MM.1S (cell line): ENCODE measurements around the gene FUT7.

Experiments used
- DNase-seq: peaks from one replicate; pipeline ENCODE4 v3.0.0-alpha.2; 2015
- H2AFZ ChIP-seq: fragments of 300-600 bp; sonication (generic); 2 replicates; pipeline ENCODE4 v1.6.0; 2016; ENCODE audit warnings: antibody characterized with exemption, low read length
- H3F3A ChIP-seq: fragments of 300-600 bp; sonication (generic); 2 replicates; pipeline ENCODE4 v1.6.1; 2016; ENCODE audit warnings: mild to moderate bottlenecking, antibody characterized with exemption, low read length, moderate library complexity, mixed read lengths; ENCODE audit not compliant: insufficient read depth
- H3K27ac ChIP-seq: fragments of 300-600 bp; sonication (generic); 2 replicates; pipeline ENCODE4 v1.5.1; 2016; ENCODE audit warnings: mild to moderate bottlenecking, low read length
- H3K27me3 ChIP-seq: fragments of 300-600 bp; sonication (generic); replicated peaks from 2 replicates; pipeline ENCODE4 v1.6.0; 2016; ENCODE audit warnings: low read length; ENCODE audit not compliant: insufficient read depth
- H3K36me3 ChIP-seq: fragments of 300-600 bp; sonication (generic); replicated peaks from 2 replicates; pipeline ENCODE4 v1.6.1; 2016; ENCODE audit warnings: mild to moderate bottlenecking, low read length, mixed read lengths; ENCODE audit not compliant: insufficient read depth
- H3K4me1 ChIP-seq: fragments of 300-600 bp; sonication (generic); 2 replicates; pipeline ENCODE4 v1.6.1; 2016; ENCODE audit warnings: low read length, mixed read lengths
- H3K4me2 ChIP-seq: fragments of 300-600 bp; sonication (generic); 2 replicates; pipeline ENCODE4 v1.6.0; 2016; ENCODE audit warnings: low read depth, low read length
- H3K4me3 ChIP-seq: fragments of 300-600 bp; sonication (generic); 2 replicates; pipeline ENCODE4 v1.5.1; 2016; ENCODE audit warnings: low read length, mixed read lengths
- H3K79me2 ChIP-seq: fragments of 300-600 bp; sonication (generic); 2 replicates; pipeline ENCODE4 v1.6.1; 2016; ENCODE audit warnings: mixed run types, low read length, mixed read lengths
- H3K9ac ChIP-seq: fragments of 300-600 bp; sonication (generic); 2 replicates; pipeline ENCODE4 v1.6.1; 2016; ENCODE audit warnings: low read length, mixed read lengths
- H3K9me2 ChIP-seq: fragments of 300-600 bp; sonication (generic); replicated peaks from 2 replicates; pipeline ENCODE4 v1.6.1; 2016; ENCODE audit warnings: mild to moderate bottlenecking, low read length, mixed read lengths; ENCODE audit not compliant: insufficient read depth
- H3K9me3 ChIP-seq: fragments of 300-600 bp; sonication (generic); replicated peaks from 2 replicates; pipeline ENCODE4 v1.6.1; 2016; ENCODE audit warnings: mild to moderate bottlenecking, low read length, mixed read lengths; ENCODE audit not compliant: insufficient read depth
- H4K20me1 ChIP-seq: fragments of 300-600 bp; sonication (generic); 2 replicates; pipeline ENCODE4 v1.6.1; 2016; ENCODE audit warnings: mild to moderate bottlenecking, low read length, moderate library complexity, mixed read lengths; ENCODE audit not compliant: insufficient read depth
- CTCF ChIP-seq: fragments of 300-600 bp; sonication (generic); IDR thresholded peaks from 2 replicates; pipeline ENCODE4 v1.5.1; 2016; ENCODE audit warnings: antibody characterized with exemption, low read length, mixed read lengths
- EZH2 ChIP-seq: fragments of 300-600 bp; sonication (generic); optimal IDR thresholded peaks from 2 replicates; pipeline ENCODE3; 2017; ENCODE audit warnings: low read depth, mild to moderate bottlenecking, antibody characterized with exemption, low read length, mixed read lengths
- EZH2phosphoT487 ChIP-seq: fragments of 300-600 bp; sonication (generic); IDR thresholded peaks from 2 replicates; pipeline ENCODE4 v1.6.1; 2018; ENCODE audit warnings: antibody characterized with exemption, low read length

Gene FUT7

GRCh38 chr9:137007816-137008270 lies 24.0 kb downstream of the FUT7 start:
- no peaks in the 10 kb centered on the region for H3K9me2 ChIP-seq
- TF ChIP-seq EZH2 (no peak), CTCF (no peak), EZH2phosphoT487 (no peak)
- no peak overlapping the region for H3K4me2 ChIP-seq
- no peaks in the 10 kb centered on the region for H4K20me1 ChIP-seq
- no peaks in the 10 kb centered on the region for H3K9me3 ChIP-seq
- H3K4me1 ChIP-seq = no peaks in the 10 kb centered on the region
- peaks cover 43% of the 10 kb centered on the region for H3K27me3 ChIP-seq
- H3K79me2 ChIP-seq = no peaks in the 10 kb centered on the region
- no peak overlapping the region for H3K9ac ChIP-seq
- H3K36me3 ChIP-seq = no peaks in the 10 kb centered on the region
- H3F3A ChIP-seq = no peaks in the 10 kb centered on the region
- no peak for DNase-seq
- no peak overlapping the region for H2AFZ ChIP-seq
- no peak overlapping the region for H3K27ac ChIP-seq
- H3K4me3 ChIP-seq = no peak overlapping the region

GRCh38 chr9:137007108-137007815 lies 24.6 kb downstream of the FUT7 start:
- Histone ChIP-seq H3K9me3 (no peaks in the 10 kb centered on the region), H3K4me1 (no peaks in the 10 kb centered on the region), H3K4me3 (no peak overlapping the region), H3K9ac (no peak overlapping the region), H3K9me2 (no peaks in the 10 kb centered on the region), H3F3A (no peaks in the 10 kb centered on the region), H3K4me2 (no peak overlapping the region), H3K79me2 (no peaks in the 10 kb centered on the region), H3K36me3 (no peaks in the 10 kb centered on the region), H3K27me3 (peaks cover 49% of the 10 kb centered on the region), H4K20me1 (no peaks in the 10 kb centered on the region), H3K27ac (no peak overlapping the region), H2AFZ (no peak overlapping the region)
- TF ChIP-seq CTCF (no peak), EZH2phosphoT487 (no peak), EZH2 (no peak)
- DNase-seq = no peak

- H3K27me3 ChIP-seq = peaks cover 57% of the 10 kb centered on the region
- no peaks in the 10 kb centered on the region for H3K9me2 ChIP-seq
These were observed 25.5 kb downstream of the FUT7 start for GRCh38 chr9:137006116-137007003.

More at GRCh38 chr9:137006116-137007003, 25.5 kb downstream of the FUT7 start:
- no peaks in the 10 kb centered on the region for H3K79me2 ChIP-seq
- no peak overlapping the region for H3K9ac ChIP-seq
- no peaks in the 10 kb centered on the region for H4K20me1 ChIP-seq
- no peaks in the 10 kb centered on the region for H3K36me3 ChIP-seq
- no peak for DNase-seq
- H3K4me3 ChIP-seq = no peak overlapping the region
- H3K9me3 ChIP-seq = no peaks in the 10 kb centered on the region
- H3K27ac ChIP-seq = no peak overlapping the region
- no peaks in the 10 kb centered on the region for H3K4me1 ChIP-seq
- H3K4me2 ChIP-seq = no peak overlapping the region
- H2AFZ ChIP-seq = no peak overlapping the region
- TF ChIP-seq CTCF (no peak), EZH2 (no peak), EZH2phosphoT487 (no peak)
- no peaks in the 10 kb centered on the region for H3F3A ChIP-seq
